Activated B cell treated with CpG ODN at 0.5 μM for 24 hours (primary cell): ENCODE data around the gene ERICH3. TPM values are rescaled to one million over a fixed set of nuclear protein-coding genes. Genes with fewer than 3 reads are reported as not detected.

Source experiments
- ATAC-seq: fragments of 200-7000 bp; cut with Tn5 transposase; one replicate; pipeline ENCODE4 v1.10.0; 2021; ENCODE audit warnings: low read depth, mild to moderate bottlenecking, moderate library complexity
- CTCF ChIA-PET: fragments of 350-600 bp; sonication (Branson Sonifier 250); formaldehyde crosslinking; loops from one replicate; lab custom pipeline; 2021; ENCODE audit warnings: antibody characterized with exemption; lab: Charles Lee
- POLR2A ChIA-PET: fragments of 350-600 bp; sonication (Branson Sonifier 250); formaldehyde crosslinking; loops from one replicate; lab custom pipeline; 2021; ENCODE audit warnings: antibody characterized with exemption; lab: Charles Lee
- DNase-seq: peaks from one replicate; pipeline ENCODE4 v3.0.0; 2022
- H3K27ac Mint-ChIP-seq: one replicate; pipeline ENCODE4 v1.8.0; 2020; ENCODE audit warnings: mixed read lengths
- H3K27me3 Mint-ChIP-seq: one replicate; pipeline ENCODE4 v1.8.0; 2021; ENCODE audit warnings: mixed read lengths
- H3K36me3 Mint-ChIP-seq: one replicate; pipeline ENCODE4 v1.8.0; 2021; ENCODE audit warnings: low read depth, mixed read lengths
- H3K4me1 Mint-ChIP-seq: one replicate; pipeline ENCODE4 v1.8.0; 2021; ENCODE audit warnings: mixed read lengths
- H3K4me3 Mint-ChIP-seq: one replicate; pipeline ENCODE4 v1.8.0; 2020; ENCODE audit warnings: mild to moderate bottlenecking, mixed read lengths
- H3K9me3 Mint-ChIP-seq: one replicate; pipeline ENCODE4 v1.8.0; 2020; ENCODE audit warnings: mixed read lengths
- intact Hi-C: fragments of 100-400 bp; cut with micrococcal nuclease; formaldehyde crosslinking; loops from one replicate; pipeline ENCODE4 v1.15.1; 2024
- total RNA-seq: library from RNA; stranded (reverse); gene quantifications from 2 replicates; pipeline ENCODE4 v1.2.3, GENCODE V29; 2022
- TF ChIP-seq, protein P1 (sequence below): fragments of 200-600 bp; IDR thresholded peaks from one replicate; pipeline ENCODE4 v1.8.0; 2022; ENCODE audit warnings: antibody characterized with exemption, mild to moderate bottlenecking

Gene ERICH3
- total RNA-seq, 1 donor from 2014 or later = 0.49 TPM

GRCh38 chr1:74593887-74594866, 79.4 kb downstream of the ERICH3 start:
- Mint-ChIP-seq H3K9me3 (no peaks in the 10 kb centered on the region), H3K27ac (no peak overlapping the region), H3K4me3 (no peak overlapping the region), H3K36me3 (no peaks in the 10 kb centered on the region), H3K4me1 (no peaks in the 10 kb centered on the region), H3K27me3 (no peaks in the 10 kb centered on the region)
- TF ChIP-seq, protein P1, sequence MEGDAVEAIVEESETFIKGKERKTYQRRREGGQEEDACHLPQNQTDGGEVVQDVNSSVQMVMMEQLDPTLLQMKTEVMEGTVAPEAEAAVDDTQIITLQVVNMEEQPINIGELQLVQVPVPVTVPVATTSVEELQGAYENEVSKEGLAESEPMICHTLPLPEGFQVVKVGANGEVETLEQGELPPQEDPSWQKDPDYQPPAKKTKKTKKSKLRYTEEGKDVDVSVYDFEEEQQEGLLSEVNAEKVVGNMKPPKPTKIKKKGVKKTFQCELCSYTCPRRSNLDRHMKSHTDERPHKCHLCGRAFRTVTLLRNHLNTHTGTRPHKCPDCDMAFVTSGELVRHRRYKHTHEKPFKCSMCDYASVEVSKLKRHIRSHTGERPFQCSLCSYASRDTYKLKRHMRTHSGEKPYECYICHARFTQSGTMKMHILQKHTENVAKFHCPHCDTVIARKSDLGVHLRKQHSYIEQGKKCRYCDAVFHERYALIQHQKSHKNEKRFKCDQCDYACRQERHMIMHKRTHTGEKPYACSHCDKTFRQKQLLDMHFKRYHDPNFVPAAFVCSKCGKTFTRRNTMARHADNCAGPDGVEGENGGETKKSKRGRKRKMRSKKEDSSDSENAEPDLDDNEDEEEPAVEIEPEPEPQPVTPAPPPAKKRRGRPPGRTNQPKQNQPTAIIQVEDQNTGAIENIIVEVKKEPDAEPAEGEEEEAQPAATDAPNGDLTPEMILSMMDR = no peak
- CTCF ChIA-PET = no interaction called here
- ATAC-seq = no peak
- no peak for DNase-seq
- intact Hi-C loops = no loop called here
- POLR2A ChIA-PET = no interaction called here

- ChIA-PET CTCF (no interaction called here), POLR2A (no interaction called here)
- Mint-ChIP-seq H3K9me3 (no peaks in the 10 kb centered on the region), H3K27me3 (no peaks in the 10 kb centered on the region), H3K4me1 (no peaks in the 10 kb centered on the region), H3K36me3 (no peaks in the 10 kb centered on the region), H3K27ac (no peak overlapping the region), H3K4me3 (no peak overlapping the region)
- ATAC-seq (no peak), DNase-seq (no peak)
- intact Hi-C loops = no loop called here
- TF ChIP-seq, protein P1 = no peak
Observed at GRCh38 chr1:74592580-74593355, 80.8 kb downstream of the ERICH3 start.

GRCh38 chr1:74591949-74592348, 81.6 kb downstream of the ERICH3 start:
- no peaks in the 10 kb centered on the region for H3K36me3 Mint-ChIP-seq
- ATAC-seq = no peak
- POLR2A ChIA-PET = no interaction called here
- TF ChIP-seq, protein P1 = no peak
- no peaks in the 10 kb centered on the region for H3K9me3 Mint-ChIP-seq
- no peak for DNase-seq
- intact Hi-C loops = no loop called here
- no peaks in the 10 kb centered on the region for H3K27me3 Mint-ChIP-seq
- CTCF ChIA-PET = no interaction called here
- no peak overlapping the region for H3K27ac Mint-ChIP-seq
- no peaks in the 10 kb centered on the region for H3K4me1 Mint-ChIP-seq
- H3K4me3 Mint-ChIP-seq = no peak overlapping the region

DNA sequence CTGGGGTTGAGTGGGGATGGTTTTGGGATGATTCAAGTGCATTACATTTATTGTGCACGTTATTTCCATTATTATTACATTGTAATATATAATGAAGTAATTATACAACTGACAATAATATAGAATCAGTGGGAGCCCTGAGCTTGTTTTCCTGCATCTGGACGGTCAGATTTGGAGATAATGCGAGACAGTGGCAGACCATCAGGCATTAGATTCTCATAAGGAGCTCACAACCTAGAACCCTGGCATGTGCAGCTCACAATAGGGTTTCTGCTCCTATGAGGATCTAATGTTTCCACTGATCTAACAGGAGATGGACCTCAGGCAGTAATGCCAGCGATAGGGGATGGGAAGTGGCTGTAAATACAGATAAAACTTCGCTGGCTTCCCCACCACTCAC, 83.3 kb downstream of the ERICH3 start:
- Mint-ChIP-seq H3K27me3 (no peaks in the 10 kb centered on the region), H3K4me1 (no peaks in the 10 kb centered on the region), H3K36me3 (no peaks in the 10 kb centered on the region), H3K9me3 (no peaks in the 10 kb centered on the region), H3K4me3 (no peak overlapping the region), H3K27ac (no peak overlapping the region)
- POLR2A ChIA-PET = no interaction called here
- DNase-seq (no peak), ATAC-seq (no peak)
- TF ChIP-seq, protein P1 = no peak
- CTCF ChIA-PET = no interaction called here
- intact Hi-C loops = no loop called here

DNA sequence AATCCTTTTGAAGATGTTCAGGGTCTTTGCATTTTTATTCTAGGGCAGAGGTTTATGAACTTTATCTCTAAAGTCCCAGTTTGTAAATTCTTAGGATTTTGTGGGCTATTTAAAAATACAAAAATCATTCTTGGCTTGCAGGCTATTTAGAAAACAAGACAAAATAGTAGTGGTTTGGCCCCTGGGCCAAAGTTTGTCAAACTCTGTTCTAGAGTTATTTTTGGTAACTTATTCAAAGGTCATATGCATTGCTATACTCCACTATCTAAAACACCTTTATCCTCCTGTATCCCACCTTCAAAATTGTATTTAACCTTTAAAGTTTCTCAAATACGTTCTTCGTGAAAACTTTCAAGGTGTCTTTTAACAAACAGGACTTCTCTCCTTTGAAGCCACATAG, 85.7 kb downstream of the ERICH3 start:
- ChIA-PET POLR2A (no interaction called here), CTCF (no interaction called here)
- intact Hi-C loops = no loop called here
- Mint-ChIP-seq H3K27ac (no peak overlapping the region), H3K4me3 (no peak overlapping the region), H3K9me3 (no peaks in the 10 kb centered on the region), H3K36me3 (no peaks in the 10 kb centered on the region), H3K4me1 (no peaks in the 10 kb centered on the region), H3K27me3 (no peaks in the 10 kb centered on the region)
- ATAC-seq (no peak), DNase-seq (no peak)
- TF ChIP-seq, protein P1 = no peak
